GM18526 (cell line): ENCODE results near the gene FAM47E.

ENCODE experiments used
- POLR2A ChIP-seq: IDR thresholded peaks from 3 replicates; pipeline ENCODE4 v1.6.1; 2011; ENCODE audit not compliant: insufficient read length; ENCODE audit errors: extremely low read depth

Gene FAM47E

DNA sequence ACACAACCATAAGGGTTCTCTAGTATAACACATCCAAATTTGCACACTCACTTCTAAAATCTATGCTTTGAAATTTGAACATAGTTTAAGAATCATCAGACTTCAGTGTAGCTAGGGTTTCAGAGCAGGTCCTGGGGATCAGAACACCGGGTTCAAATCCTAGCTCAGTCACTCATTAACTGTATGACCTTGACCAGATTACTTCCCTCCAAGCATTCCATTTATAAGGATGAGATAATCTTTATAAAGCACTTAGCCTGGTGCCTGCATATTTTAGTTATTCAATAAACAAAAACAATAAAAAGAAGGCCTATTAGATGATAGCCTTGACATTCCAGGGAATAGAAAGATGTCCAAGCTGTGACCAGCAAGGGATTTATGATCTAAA is 50.2 kb downstream of the FAM47E start:
- no peak for TF ChIP-seq POLR2A

DNA sequence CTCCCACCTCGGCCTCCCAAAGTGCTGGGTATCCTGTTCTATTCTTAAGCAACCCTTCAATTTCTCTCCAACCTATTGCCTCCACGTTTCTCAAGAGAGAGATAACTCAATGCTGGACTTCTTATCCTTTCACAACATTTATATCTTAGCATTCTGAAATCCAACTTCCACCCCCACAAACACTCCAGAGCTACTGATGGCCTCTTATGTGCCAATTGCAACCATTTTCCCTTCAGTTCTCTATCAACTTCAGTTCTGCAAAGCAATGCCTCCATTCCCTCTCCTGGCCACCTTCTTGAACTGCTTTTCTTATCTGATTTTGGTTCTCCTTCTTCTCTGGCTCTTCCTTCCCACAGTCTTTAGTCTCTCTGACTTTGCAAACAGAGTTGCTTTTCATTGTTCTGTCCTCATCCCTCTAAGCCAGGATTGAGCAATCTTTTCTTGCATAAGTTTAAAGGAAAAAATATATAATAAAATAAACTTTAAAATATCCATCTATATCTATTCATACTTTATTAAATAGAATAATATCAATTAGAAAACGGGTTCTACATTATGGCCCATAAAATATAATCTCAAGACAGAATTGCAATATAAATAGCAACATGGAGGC is 51.4 kb downstream of the FAM47E start:
- no peak for TF ChIP-seq POLR2A

DNA sequence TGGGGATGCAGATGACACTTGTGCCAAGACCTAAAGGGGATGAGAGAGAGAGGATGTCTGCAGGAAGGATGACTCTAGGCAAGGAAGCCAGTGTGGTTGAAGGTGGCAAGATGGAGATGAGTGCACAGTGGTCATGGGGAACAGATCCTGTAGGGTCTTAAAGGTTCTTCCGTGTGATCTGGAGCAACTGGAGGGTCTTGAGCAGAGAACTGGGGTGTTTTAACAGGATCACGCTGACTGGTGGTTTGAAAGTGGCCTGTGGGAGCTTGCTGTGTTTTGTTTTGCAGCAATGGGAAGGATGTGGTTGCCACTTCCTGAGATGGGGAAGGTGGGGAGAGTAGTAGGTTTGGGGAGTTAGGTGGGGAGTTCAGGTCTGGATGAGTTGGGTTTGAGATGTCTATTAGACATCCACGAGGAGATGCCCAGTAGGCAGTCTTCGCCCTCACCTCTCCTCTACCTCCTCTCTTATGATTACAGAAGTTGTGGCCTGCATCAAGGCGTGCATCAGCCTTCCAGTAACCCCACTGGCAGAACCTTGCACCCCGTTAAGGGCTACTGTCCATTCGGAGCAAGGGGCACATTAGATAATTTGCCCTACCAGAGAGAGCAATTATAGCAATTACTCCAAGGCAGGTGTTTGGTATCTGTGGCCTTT is 53.6 kb downstream of the FAM47E start:
- no peak for TF ChIP-seq POLR2A

GRCh38 chr4:76305971-76306881 is 54.7 kb downstream of the FAM47E start, which contains the start of gene STBD1:
Gene STBD1 (plus strand): TSS chr4:76306733. CDS start chr4:76306770, 37 bp downstream.
- no peak for TF ChIP-seq POLR2A

GRCh38 chr4:76306882-76307659 is 55.5 kb downstream of the FAM47E start:
- TF ChIP-seq POLR2A, result no peak

GRCh38 chr4:76307660-76308014 is 56.1 kb downstream of the FAM47E start:
- no peak for TF ChIP-seq POLR2A

- TF ChIP-seq POLR2A, result no peak
These were observed 57.0 kb downstream of the FAM47E start for GRCh38 chr4:76308548-76308947.

GRCh38 chr4:76309939-76310550 is 58.5 kb downstream of the FAM47E start:
- TF ChIP-seq POLR2A, result no peak

- TF ChIP-seq POLR2A, result no peak
These were observed 59.2 kb downstream of the FAM47E start for GRCh38 chr4:76310683-76311082.

DNA sequence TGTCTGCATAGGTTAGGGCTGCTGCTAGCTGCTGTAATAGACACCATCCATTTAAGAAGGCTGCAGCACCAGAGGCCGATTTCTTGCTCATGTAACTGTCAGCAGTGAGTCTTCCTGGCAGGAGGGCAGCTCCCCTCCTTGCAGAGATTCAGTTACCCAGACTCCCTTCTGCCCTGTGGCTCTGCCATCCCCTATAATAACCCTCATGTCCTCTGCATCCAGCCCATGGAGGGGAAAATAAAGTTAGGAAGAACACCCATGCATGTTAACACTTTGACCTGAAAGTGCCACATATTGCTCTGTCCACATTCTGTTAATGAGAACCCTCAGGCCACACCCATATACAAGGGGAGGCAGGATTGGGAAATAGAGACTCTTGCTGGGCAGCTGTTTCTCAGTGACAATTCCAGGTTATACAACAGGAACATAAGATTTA is 60.4 kb downstream of the FAM47E start:
- no peak for TF ChIP-seq POLR2A

GRCh38 chr4:76312457-76312856 is 60.9 kb downstream of the FAM47E start:
- no peak for TF ChIP-seq POLR2A

GRCh38 chr4:76313547-76313946 is 62.0 kb downstream of the FAM47E start:
- TF ChIP-seq POLR2A, result no peak

DNA sequence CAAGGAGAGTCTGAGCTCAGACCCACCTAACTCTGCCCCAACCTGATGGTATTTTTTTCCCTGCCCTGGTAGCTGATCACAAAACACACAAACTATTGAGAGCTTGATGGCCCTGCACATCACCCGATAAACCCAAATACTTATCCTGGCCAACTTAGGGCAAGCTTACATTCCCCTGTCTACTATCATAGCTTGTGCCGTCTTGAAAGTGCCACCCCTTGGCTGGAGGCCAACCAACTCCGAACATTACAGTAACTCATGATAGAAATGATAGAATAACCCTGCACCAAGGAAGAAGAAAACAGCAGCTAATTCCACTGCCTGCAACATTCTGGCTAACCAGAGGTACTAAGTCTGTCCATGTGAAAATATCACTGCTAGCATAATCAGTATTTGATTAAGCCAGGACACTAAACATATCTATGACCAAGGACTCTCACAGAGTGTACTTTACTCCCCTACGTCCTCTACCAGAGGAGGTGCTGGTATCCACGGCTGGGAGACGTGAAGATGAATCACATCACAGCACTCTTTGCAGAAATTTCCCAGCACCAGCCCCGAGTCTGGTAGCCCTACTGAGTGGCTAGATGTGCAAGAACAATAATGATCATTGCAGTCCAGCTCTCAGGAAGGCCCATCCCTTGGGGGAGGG is 63.9 kb downstream of the FAM47E start:
- TF ChIP-seq POLR2A, result no peak

GRCh38 chr4:76316131-76316530 is 64.6 kb downstream of the FAM47E start:
- no peak for TF ChIP-seq POLR2A
